ENCODE measurements around the gene IQGAP2.

The IQGAP2 gene

DNA sequence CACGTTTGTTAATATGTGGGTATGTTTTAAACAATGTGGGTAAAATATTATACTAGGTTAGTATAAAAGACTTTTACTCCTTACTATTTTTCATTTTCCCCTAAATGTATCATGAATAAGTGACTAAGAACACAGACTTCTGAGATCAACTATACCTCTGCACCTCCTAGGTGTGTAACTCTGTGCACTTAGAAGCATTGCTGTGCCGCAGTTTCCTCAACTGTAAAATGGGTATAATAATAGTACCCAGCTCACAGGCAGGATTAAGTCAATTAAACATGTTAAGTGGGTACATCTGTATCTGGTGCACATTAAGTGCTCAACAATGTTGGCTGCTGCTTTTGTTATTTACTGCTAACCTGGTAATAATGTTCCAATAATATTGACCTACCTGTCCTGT, 291.2 kb downstream of the IQGAP2 start:
- TF ChIP-seq ISL1 (CRISPR knock-in tag; IDR thresholded peaks at IDR 0.05) (no peak), TCF4 (CRISPR knock-in tag; IDR thresholded peaks at IDR 0.05; ENCODE audit: borderline replicate concordance) (no peak), SNAI2 (CRISPR knock-in tag; IDR thresholded peaks at IDR 0.05) (no peak), BACH2 (CRISPR knock-in tag; IDR thresholded peaks at IDR 0.05; ENCODE audit: borderline replicate concordance) (no peak), RARB (CRISPR knock-in tag; IDR thresholded peaks at IDR 0.05) (no peak), ZNF565 (CRISPR knock-in tag; conservative IDR thresholded peaks at IDR 0.05; ENCODE audit: low read depth) (no peak), ZNF70 (CRISPR knock-in tag; IDR thresholded peaks at IDR 0.05) (no peak), OSR1 (CRISPR knock-in tag; IDR thresholded peaks at IDR 0.05) (no peak)
- TF ChIP-seq, protein P1, sequence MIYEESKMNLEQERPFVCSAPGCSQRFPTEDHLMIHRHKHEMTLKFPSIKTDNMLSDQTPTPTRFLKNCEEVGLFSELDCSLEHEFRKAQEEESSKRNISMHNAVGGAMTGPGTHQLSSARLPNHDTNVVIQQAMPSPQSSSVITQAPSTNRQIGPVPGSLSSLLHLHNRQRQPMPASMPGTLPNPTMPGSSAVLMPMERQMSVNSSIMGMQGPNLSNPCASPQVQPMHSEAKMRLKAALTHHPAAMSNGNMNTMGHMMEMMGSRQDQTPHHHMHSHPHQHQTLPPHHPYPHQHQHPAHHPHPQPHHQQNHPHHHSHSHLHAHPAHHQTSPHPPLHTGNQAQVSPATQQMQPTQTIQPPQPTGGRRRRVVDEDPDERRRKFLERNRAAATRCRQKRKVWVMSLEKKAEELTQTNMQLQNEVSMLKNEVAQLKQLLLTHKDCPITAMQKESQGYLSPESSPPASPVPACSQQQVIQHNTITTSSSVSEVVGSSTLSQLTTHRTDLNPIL (CRISPR knock-in tag; IDR thresholded peaks at IDR 0.05; ENCODE audit: low read depth), result no peak
- TF ChIP-seq, protein P2, sequence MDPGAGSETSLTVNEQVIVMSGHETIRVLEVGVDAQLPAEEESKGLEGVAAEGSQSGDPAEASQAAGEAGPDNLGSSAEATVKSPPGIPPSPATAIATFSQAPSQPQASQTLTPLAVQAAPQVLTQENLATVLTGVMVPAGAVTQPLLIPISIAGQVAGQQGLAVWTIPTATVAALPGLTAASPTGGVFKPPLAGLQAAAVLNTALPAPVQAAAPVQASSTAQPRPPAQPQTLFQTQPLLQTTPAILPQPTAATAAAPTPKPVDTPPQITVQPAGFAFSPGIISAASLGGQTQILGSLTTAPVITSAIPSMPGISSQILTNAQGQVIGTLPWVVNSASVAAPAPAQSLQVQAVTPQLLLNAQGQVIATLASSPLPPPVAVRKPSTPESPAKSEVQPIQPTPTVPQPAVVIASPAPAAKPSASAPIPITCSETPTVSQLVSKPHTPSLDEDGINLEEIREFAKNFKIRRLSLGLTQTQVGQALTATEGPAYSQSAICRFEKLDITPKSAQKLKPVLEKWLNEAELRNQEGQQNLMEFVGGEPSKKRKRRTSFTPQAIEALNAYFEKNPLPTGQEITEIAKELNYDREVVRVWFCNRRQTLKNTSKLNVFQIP (CRISPR knock-in tag; IDR thresholded peaks at IDR 0.05; ENCODE audit: borderline replicate concordance, low read depth), result no peak
- TF ChIP-seq, protein P3, sequence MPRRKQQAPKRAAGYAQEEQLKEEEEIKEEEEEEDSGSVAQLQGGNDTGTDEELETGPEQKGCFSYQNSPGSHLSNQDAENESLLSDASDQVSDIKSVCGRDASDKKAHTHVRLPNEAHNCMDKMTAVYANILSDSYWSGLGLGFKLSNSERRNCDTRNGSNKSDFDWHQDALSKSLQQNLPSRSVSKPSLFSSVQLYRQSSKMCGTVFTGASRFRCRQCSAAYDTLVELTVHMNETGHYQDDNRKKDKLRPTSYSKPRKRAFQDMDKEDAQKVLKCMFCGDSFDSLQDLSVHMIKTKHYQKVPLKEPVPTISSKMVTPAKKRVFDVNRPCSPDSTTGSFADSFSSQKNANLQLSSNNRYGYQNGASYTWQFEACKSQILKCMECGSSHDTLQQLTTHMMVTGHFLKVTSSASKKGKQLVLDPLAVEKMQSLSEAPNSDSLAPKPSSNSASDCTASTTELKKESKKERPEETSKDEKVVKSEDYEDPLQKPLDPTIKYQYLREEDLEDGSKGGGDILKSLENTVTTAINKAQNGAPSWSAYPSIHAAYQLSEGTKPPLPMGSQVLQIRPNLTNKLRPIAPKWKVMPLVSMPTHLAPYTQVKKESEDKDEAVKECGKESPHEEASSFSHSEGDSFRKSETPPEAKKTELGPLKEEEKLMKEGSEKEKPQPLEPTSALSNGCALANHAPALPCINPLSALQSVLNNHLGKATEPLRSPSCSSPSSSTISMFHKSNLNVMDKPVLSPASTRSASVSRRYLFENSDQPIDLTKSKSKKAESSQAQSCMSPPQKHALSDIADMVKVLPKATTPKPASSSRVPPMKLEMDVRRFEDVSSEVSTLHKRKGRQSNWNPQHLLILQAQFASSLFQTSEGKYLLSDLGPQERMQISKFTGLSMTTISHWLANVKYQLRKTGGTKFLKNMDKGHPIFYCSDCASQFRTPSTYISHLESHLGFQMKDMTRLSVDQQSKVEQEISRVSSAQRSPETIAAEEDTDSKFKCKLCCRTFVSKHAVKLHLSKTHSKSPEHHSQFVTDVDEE (CRISPR knock-in tag; IDR thresholded peaks at IDR 0.05), result no peak
- no peak for ATAC-seq

DNA sequence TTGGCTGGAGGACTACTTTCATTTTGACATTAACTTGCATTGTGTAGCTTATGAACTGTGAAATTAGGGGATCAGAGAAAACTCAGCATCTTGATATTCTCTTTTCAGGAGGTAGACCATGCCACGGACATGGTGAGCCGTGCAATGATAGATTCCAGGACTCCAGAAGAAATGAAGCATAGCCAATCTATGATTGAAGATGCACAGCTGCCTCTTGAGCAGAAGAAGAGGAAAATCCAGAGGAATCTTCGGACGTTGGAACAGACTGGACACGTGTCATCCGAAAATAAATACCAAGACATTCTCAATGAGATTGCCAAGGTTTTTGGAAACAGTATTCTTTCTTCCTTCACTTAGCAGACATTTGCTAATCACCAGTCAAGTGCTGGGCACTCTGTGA, 292.3 kb downstream of the IQGAP2 start:
- TF ChIP-seq TOX (CRISPR knock-in tag; IDR thresholded peaks at IDR 0.05; ENCODE audit: borderline replicate concordance) (no peak), ZNF565 (CRISPR knock-in tag; conservative IDR thresholded peaks at IDR 0.05; ENCODE audit: low read depth) (no peak), ZFP30 (CRISPR knock-in tag; IDR thresholded peaks at IDR 0.05) (no peak)
- TF ChIP-seq, protein P1 (CRISPR knock-in tag; IDR thresholded peaks at IDR 0.05; ENCODE audit: low read depth), result no peak
- TF ChIP-seq, protein P4, sequence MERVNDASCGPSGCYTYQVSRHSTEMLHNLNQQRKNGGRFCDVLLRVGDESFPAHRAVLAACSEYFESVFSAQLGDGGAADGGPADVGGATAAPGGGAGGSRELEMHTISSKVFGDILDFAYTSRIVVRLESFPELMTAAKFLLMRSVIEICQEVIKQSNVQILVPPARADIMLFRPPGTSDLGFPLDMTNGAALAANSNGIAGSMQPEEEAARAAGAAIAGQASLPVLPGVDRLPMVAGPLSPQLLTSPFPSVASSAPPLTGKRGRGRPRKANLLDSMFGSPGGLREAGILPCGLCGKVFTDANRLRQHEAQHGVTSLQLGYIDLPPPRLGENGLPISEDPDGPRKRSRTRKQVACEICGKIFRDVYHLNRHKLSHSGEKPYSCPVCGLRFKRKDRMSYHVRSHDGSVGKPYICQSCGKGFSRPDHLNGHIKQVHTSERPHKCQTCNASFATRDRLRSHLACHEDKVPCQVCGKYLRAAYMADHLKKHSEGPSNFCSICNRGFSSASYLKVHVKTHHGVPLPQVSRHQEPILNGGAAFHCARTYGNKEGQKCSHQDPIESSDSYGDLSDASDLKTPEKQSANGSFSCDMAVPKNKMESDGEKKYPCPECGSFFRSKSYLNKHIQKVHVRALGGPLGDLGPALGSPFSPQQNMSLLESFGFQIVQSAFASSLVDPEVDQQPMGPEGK (CRISPR knock-in tag; IDR thresholded peaks at IDR 0.05; ENCODE audit: borderline replicate concordance), result no peak
- TF ChIP-seq, protein P5, sequence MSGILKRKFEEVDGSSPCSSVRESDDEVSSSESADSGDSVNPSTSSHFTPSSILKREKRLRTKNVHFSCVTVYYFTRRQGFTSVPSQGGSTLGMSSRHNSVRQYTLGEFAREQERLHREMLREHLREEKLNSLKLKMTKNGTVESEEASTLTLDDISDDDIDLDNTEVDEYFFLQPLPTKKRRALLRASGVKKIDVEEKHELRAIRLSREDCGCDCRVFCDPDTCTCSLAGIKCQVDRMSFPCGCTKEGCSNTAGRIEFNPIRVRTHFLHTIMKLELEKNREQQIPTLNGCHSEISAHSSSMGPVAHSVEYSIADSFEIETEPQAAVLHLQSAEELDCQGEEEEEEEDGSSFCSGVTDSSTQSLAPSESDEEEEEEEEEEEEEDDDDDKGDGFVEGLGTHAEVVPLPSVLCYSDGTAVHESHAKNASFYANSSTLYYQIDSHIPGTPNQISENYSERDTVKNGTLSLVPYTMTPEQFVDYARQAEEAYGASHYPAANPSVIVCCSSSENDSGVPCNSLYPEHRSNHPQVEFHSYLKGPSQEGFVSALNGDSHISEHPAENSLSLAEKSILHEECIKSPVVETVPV (CRISPR knock-in tag; IDR thresholded peaks at IDR 0.05), result no peak
- ATAC-seq, result no peak

DNA sequence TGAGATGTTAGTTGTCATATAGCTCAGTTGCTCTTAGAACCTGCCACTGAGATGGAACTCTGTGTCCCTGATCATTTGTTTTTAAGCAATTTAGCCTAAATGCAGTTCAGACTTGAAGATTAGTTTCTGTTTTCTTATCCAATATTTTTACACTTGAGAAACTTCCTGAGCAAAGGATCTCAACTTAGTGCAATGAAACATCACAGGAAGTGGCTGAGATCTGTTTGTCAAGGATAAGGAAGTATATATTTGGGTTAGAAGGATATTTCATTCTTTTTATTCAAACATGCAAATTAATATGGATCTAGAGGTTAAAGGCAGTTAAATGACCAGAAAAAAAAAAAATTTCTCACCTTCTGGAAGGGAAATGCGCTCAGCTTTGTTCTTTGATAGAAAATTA, 293.2 kb downstream of the IQGAP2 start:
- ATAC-seq, result no peak
- TF ChIP-seq CSDC2 (CRISPR knock-in tag; IDR thresholded peaks at IDR 0.05) (no peak), ZC3H10 (CRISPR knock-in tag; IDR thresholded peaks at IDR 0.05) (no peak), SNAI2 (CRISPR knock-in tag; IDR thresholded peaks at IDR 0.05) (no peak), ISL1 (CRISPR knock-in tag; IDR thresholded peaks at IDR 0.05) (no peak), TCF4 (CRISPR knock-in tag; IDR thresholded peaks at IDR 0.05; ENCODE audit: borderline replicate concordance) (no peak), PPARA (CRISPR knock-in tag; IDR thresholded peaks at IDR 0.05; ENCODE audit: borderline replicate concordance) (no peak), ZNF70 (CRISPR knock-in tag; IDR thresholded peaks at IDR 0.05) (no peak), ZNF8 (CRISPR knock-in tag; IDR thresholded peaks at IDR 0.05) (no peak), RARB (CRISPR knock-in tag; IDR thresholded peaks at IDR 0.05) (no peak)
- TF ChIP-seq, protein P2 (CRISPR knock-in tag; IDR thresholded peaks at IDR 0.05; ENCODE audit: borderline replicate concordance, low read depth), result no peak
- TF ChIP-seq, protein P4 (CRISPR knock-in tag; IDR thresholded peaks at IDR 0.05; ENCODE audit: borderline replicate concordance), result no peak
- TF ChIP-seq, protein P3 (CRISPR knock-in tag; IDR thresholded peaks at IDR 0.05), result no peak

Measured in SK-N-SH treated with all-trans-retinoic acid at 6 μM for 48 hours (cell line).